Fibroblast of pulmonary artery (primary cell): ENCODE data around the gene GAK.

ENCODE experiments used
- DNase-seq: peaks from one replicate; pipeline ENCODE4 v3.0.0-alpha.2; 2010; ENCODE audit warnings: low read depth
- H3K4me3 ChIP-seq: replicated peaks from 2 replicates; pipeline ENCODE4 v1.5.1; 2011; ENCODE audit warnings: low read depth, mild to moderate bottlenecking, control low read depth, low read length, moderate library complexity
- TF ChIP-seq, protein P1 (sequence below): IDR thresholded peaks from 2 replicates; pipeline ENCODE4 v1.5.1; 2011; ENCODE audit warnings: mild to moderate bottlenecking, control low read depth, low read length, inconsistent platforms; ENCODE audit errors: missing control alignments

The GAK gene

DNA sequence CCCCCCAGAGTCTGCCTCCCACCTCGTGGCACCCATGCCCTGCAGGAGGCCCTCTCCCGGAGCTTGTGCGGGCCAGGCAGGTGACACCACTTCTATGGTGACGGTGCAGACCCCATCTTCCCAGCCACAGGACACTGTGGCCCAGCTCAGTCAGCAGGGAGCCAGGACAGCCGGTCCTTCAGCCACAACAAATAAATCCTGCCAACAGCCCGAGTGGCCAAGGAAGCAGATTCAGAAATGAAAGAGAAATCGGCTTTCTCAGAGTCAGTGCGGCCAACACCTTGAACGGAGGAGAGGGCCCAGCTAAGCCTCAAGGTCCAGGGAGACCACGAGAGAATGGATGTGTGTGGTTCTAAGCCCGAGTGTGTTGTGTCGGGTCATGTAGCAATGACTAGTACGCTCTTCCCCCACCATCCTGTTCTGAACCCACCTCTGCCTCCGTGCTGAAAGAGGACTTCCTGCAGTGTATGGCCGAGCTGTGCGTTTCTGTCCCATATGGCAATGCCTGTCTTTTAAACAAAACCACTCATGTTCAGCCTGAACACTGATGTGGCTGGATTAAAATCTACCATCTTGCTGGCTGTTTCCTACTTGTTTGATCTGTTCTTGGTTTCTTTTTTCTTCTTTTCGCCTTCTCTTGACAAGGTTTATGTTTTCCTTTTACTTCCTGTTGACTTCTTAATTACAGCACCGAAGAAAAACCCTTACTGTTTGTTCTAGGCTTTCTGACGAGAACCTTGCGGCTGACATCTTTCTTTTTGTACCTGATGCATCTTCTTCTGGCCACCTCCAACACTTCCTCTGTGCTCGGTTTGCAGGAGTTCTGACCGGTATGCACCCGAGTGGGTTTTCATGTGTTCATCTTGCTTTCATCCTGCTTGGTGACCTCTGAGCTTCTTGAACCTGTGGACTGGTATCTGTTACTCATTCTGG is 53.1 kb downstream of the GAK start:
- no peak for DNase-seq
- TF ChIP-seq, protein P1, sequence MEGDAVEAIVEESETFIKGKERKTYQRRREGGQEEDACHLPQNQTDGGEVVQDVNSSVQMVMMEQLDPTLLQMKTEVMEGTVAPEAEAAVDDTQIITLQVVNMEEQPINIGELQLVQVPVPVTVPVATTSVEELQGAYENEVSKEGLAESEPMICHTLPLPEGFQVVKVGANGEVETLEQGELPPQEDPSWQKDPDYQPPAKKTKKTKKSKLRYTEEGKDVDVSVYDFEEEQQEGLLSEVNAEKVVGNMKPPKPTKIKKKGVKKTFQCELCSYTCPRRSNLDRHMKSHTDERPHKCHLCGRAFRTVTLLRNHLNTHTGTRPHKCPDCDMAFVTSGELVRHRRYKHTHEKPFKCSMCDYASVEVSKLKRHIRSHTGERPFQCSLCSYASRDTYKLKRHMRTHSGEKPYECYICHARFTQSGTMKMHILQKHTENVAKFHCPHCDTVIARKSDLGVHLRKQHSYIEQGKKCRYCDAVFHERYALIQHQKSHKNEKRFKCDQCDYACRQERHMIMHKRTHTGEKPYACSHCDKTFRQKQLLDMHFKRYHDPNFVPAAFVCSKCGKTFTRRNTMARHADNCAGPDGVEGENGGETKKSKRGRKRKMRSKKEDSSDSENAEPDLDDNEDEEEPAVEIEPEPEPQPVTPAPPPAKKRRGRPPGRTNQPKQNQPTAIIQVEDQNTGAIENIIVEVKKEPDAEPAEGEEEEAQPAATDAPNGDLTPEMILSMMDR: no peak
- H3K4me3 ChIP-seq: no peak overlapping the region

DNA sequence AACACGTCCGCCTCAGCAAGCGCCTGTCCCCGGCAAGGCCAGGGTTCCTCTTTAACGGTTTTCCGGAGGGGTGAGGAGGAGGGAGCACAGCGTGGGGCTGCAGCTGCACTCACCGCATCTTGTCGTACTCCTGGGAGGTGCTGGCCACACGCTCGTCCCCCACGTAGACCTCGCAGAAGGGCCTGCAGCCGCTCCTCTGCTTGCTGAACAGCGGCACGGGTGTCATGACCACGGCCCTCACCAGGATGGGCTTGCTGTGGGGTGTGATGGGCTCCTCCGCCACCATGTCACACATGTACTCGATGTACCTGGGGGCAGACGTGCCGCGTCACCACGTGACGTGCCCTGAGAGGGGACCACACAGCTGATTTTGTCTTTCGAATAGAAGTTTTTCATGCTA is 54.6 kb downstream of the GAK start:
- DNase-seq: no peak
- H3K4me3 ChIP-seq: no peak overlapping the region
- TF ChIP-seq, protein P1: no peak

DNA sequence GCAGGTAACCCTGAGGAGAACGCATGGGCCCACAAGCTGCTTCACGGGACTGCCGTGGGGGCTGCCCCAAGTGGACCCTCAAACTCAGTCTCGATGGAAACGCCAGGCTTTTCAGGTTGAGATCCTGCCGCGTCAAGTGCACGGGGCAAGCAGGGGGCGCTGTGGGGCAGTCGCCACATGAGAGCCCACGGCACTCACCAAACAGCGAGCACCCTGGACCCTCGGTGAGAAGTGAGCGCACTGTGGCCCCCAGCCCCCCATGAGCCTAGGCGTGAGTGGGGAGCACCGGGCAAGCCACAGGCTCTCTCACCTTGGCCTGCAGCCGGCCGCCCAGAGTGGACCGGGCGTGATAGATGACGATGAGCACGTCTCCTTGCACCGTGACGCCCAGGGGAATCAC is 55.3 kb downstream of the GAK start:
- no peak overlapping the region for H3K4me3 ChIP-seq
- TF ChIP-seq, protein P1: peak; percentile 10
- no peak for DNase-seq

DNA sequence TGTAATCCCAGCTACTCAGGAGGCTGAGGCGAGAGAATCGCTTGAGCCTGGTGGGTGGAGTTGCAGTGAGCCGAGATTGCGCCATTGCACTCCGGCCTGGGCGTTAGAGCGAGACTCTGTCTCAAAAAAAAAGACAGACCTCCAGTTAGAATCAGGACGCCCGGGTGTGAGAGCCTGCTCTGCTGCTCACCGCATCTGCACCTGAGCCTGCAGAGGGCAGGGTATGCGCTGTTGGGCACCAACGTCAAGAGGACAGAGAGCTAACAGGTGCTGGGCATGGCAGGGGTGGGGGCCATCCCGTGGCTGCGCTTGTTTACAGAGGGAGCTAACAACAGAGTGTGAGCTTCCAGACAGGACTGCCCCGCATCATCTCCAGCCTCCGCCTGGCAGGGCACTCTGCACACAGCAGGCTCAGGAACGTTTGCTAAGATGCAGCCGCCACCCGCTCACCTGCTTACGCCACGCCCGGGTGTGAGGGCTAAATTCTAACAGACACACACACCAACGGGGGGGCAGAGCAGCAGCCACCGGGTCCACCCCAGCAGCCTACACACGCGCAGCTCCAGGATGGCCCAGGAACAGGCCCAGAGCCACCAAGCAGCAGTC is 56.2 kb downstream of the GAK start:
- no peak for DNase-seq
- TF ChIP-seq, protein P1: no peak

DNA sequence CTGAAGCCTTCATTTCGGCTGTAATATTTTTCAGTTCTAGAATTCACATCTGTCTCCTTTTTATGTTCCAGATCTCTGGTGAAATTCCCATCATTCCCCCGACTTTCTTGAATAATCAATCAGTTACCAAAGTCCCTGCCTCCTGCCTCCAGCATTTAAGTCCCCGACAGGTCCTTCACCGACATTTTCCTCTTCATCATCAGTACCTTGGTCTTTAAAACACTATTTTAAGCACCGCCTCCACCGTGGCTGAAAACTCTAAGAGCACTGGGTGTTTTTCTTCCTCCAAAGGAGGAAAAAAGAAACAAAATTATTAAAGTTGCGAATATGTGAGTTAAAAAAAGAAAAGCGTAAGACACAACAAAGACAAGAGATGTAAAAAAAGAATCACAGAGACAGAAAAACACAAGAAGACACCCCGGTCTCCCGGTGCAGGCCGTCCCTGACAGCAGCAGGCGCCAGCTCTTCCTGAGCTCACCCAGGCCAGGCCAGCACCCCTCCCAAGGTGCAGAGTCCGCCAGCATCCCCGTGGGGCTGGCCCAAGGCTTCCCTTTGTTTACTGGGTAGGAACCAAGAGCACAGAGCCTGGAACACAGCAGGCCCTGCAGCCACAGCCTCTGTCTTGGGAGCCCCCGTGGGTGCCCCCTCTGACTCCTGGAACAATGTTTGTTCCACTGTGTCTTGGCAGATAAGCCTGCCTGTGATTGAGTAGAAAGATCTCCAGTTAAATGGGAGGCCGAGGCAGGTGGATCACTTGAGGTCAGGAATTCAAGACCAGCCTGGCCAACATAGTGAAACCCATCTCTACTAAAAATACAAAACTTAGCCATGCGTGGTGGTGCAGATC is 56.9 kb downstream of the GAK start:
- DNase-seq: no peak
- H3K4me3 ChIP-seq: no peak overlapping the region
- TF ChIP-seq, protein P1: no peak

More for the DNA sequence above, 56.2 kb downstream of the GAK start:
- no peak overlapping the region for H3K4me3 ChIP-seq

DNA sequence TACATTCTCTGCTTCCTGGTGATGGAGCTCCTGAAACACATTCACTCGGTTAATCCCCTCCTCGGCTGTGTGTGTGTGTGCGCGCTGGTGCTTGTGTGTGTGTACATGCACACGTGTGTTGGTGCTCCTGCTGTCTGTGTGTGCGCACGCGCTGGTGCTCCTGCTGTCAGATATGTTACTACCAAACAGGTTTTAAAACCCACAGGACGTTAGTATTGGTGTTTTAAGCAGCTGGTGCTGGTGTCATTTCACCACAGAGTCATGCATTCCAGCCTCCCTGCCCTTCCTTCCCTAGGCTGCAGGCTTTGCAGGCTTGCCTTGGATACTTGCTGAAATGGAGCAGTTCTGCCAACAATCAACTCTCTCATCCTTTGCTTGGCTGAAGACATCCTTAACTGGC is 58.1 kb downstream of the GAK start:
- DNase-seq: no peak
- TF ChIP-seq, protein P1: no peak
- no peak overlapping the region for H3K4me3 ChIP-seq
